SK-N-SH treated with all-trans-retinoic acid at 6 μM for 48 hours (cell line): Measurements from ENCODE around the gene VPS35.
A peak's percentile ranks its signal among the peaks of the same experiment; 100 is the strongest.

Experiments used
- ATAC-seq: fragments of 200-7000 bp; cut with Tn5 transposase; 3 replicates; pipeline ENCODE4 v1.9.1; 2020; ENCODE audit warnings: mild to moderate bottlenecking, moderate library complexity
- ARNTL ChIP-seq: fragments of 450-650 bp; formaldehyde crosslinking; IDR thresholded peaks from 2 replicates; pipeline ENCODE4 v1.5.0; 2020; ENCODE audit warnings: low read depth, mild to moderate bottlenecking, moderate library complexity, borderline replicate concordance
- BACH2 ChIP-seq: fragments of 250-450 bp; sonication (Bioruptor Pico); IDR thresholded peaks from 2 replicates; pipeline ENCODE4 v1.9.0; 2021; ENCODE audit warnings: mild to moderate bottlenecking, borderline replicate concordance
- CREB5 ChIP-seq: fragments of 250-450 bp; sonication (Bioruptor Pico); IDR thresholded peaks from 2 replicates; pipeline ENCODE4 v1.5.1; 2020; ENCODE audit warnings: low read depth, mild to moderate bottlenecking, moderate library complexity
- CSDC2 ChIP-seq: fragments of 250-450 bp; sonication (Bioruptor Pico); IDR thresholded peaks from 2 replicates; pipeline ENCODE4 v1.5.0; 2020; ENCODE audit warnings: mild to moderate bottlenecking, moderate library complexity
- CSRNP3 ChIP-seq: fragments of 250-450 bp; sonication (Bioruptor Pico); IDR thresholded peaks from 2 replicates; pipeline ENCODE4 v1.5.1; 2021; ENCODE audit warnings: mild to moderate bottlenecking, moderate library complexity
- ESRRG ChIP-seq: fragments of 250-450 bp; sonication (Bioruptor Pico); IDR thresholded peaks from 2 replicates; pipeline ENCODE4 v1.6.1; 2021; ENCODE audit warnings: mild to moderate bottlenecking
- ISL1 ChIP-seq: fragments of 250-450 bp; sonication (Bioruptor Pico); IDR thresholded peaks from 2 replicates; pipeline ENCODE4 v2.1.2; 2022; ENCODE audit warnings: mild to moderate bottlenecking, moderate library complexity
- OSR1 ChIP-seq: fragments of 250-450 bp; sonication (Bioruptor Pico); IDR thresholded peaks from 2 replicates; pipeline ENCODE4 v1.8.0; 2022; ENCODE audit warnings: moderate library complexity, mild to moderate bottlenecking, inconsistent platforms
- PATZ1 ChIP-seq: fragments of 250-450 bp; sonication (Bioruptor Pico); IDR thresholded peaks from 2 replicates; pipeline ENCODE4 v1.8.0; 2020; ENCODE audit warnings: mild to moderate bottlenecking, moderate library complexity, borderline replicate concordance
- POU6F1 ChIP-seq: fragments of 250-450 bp; sonication (Bioruptor Pico); IDR thresholded peaks from 2 replicates; pipeline ENCODE4 v1.8.0; 2021; ENCODE audit warnings: low read depth, mild to moderate bottlenecking, moderate library complexity, borderline replicate concordance
- SNAI2 ChIP-seq: fragments of 250-450 bp; sonication (Bioruptor Pico); IDR thresholded peaks from 2 replicates; pipeline ENCODE4 v1.5.0; 2020; ENCODE audit warnings: mild to moderate bottlenecking, moderate library complexity
- TCF4 ChIP-seq: fragments of 250-450 bp; sonication (Bioruptor Pico); IDR thresholded peaks from 2 replicates; pipeline ENCODE4 v1.8.0; 2021; ENCODE audit warnings: mild to moderate bottlenecking, moderate library complexity, borderline replicate concordance
- TOX ChIP-seq: fragments of 250-450 bp; sonication (Bioruptor Pico); IDR thresholded peaks from 2 replicates; pipeline ENCODE4 v1.8.0; 2021; ENCODE audit warnings: mild to moderate bottlenecking, moderate library complexity, borderline replicate concordance
- ZC3H10 ChIP-seq: fragments of 250-450 bp; sonication (Bioruptor Pico); IDR thresholded peaks from 2 replicates; pipeline ENCODE4 v1.5.1; 2021; ENCODE audit warnings: mild to moderate bottlenecking, moderate library complexity
- ZFP3 ChIP-seq: fragments of 250-450 bp; sonication (Bioruptor Pico); IDR thresholded peaks from 2 replicates; pipeline ENCODE4 v1.5.0; 2020; ENCODE audit warnings: mild to moderate bottlenecking, moderate library complexity
- ZFP30 ChIP-seq: fragments of 450-650 bp; formaldehyde crosslinking; IDR thresholded peaks from 2 replicates; pipeline ENCODE4 v1.5.0; 2022; ENCODE audit warnings: mild to moderate bottlenecking, moderate library complexity
- ZNF565 ChIP-seq: fragments of 450-650 bp; formaldehyde crosslinking; conservative IDR thresholded peaks from 2 replicates; pipeline ENCODE4 v1.5.0; 2020; ENCODE audit warnings: low read depth, mild to moderate bottlenecking, moderate library complexity
- ZNF70 ChIP-seq: fragments of 450-650 bp; formaldehyde crosslinking; IDR thresholded peaks from 2 replicates; pipeline ENCODE4 v1.5.0; 2020; ENCODE audit warnings: mild to moderate bottlenecking, moderate library complexity

The VPS35 gene

GRCh38 chr16:46620266-46621005 is 68.5 kb downstream of the VPS35 start (continued):
- TF ChIP-seq ISL1 (CRISPR knock-in tag): no peak
- TF ChIP-seq CREB5 (CRISPR knock-in tag): no peak
- no peak for TF ChIP-seq ZNF70
- TF ChIP-seq ZC3H10 (CRISPR knock-in tag): no peak
- no peak for TF ChIP-seq BACH2 (CRISPR knock-in tag)
- TF ChIP-seq CSDC2 (CRISPR knock-in tag): no peak

- TF ChIP-seq ZFP30 (CRISPR knock-in tag): no peak
- no peak for TF ChIP-seq PATZ1 (CRISPR knock-in tag)
- TF ChIP-seq SNAI2 (CRISPR knock-in tag): no peak
- no peak for TF ChIP-seq POU6F1 (CRISPR knock-in tag)
- no peak for TF ChIP-seq CSDC2 (CRISPR knock-in tag)
- no peak for ATAC-seq
Observed at GRCh38 chr16:46618516-46618915, 70.5 kb downstream of the VPS35 start.

- ATAC-seq: no peak
- TF ChIP-seq CSRNP3 (CRISPR knock-in tag) (no peak), CSDC2 (CRISPR knock-in tag) (no peak), TCF4 (CRISPR knock-in tag) (no peak), ARNTL (no peak), ZNF565 (no peak), OSR1 (CRISPR knock-in tag) (no peak), PATZ1 (CRISPR knock-in tag) (no peak), ESRRG (CRISPR knock-in tag) (no peak)
Observed at GRCh38 chr16:46614006-46614405, 75.0 kb downstream of the VPS35 start.

GRCh38 chr16:46613352-46613751 is 75.6 kb downstream of the VPS35 start:
- peak; percentile 55 for ATAC-seq
- TF ChIP-seq ZFP3 (no peak), TOX (no peak), ARNTL (no peak), CREB5 (CRISPR knock-in tag) (no peak), ZNF70 (no peak), BACH2 (CRISPR knock-in tag) (no peak)
- TF ChIP-seq, all 23 proteins: peak for 0
